GM19238 (cell line): ENCODE measurements around the gene PRR15.
"Not testable (repeated sequence)": the region's sequence is repeated elsewhere in the genome, so short reads cannot be mapped to it uniquely, and the experiment has no call there.

Source experiments
- DNase-seq: peaks from one replicate; pipeline ENCODE4 v3.0.0; 2011; ENCODE audit warnings: low spot score; ENCODE audit not compliant: insufficient read length

Gene PRR15, protein sequence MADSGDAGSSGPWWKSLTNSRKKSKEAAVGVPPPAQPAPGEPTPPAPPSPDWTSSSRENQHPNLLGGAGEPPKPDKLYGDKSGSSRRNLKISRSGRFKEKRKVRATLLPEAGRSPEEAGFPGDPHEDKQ

DNA sequence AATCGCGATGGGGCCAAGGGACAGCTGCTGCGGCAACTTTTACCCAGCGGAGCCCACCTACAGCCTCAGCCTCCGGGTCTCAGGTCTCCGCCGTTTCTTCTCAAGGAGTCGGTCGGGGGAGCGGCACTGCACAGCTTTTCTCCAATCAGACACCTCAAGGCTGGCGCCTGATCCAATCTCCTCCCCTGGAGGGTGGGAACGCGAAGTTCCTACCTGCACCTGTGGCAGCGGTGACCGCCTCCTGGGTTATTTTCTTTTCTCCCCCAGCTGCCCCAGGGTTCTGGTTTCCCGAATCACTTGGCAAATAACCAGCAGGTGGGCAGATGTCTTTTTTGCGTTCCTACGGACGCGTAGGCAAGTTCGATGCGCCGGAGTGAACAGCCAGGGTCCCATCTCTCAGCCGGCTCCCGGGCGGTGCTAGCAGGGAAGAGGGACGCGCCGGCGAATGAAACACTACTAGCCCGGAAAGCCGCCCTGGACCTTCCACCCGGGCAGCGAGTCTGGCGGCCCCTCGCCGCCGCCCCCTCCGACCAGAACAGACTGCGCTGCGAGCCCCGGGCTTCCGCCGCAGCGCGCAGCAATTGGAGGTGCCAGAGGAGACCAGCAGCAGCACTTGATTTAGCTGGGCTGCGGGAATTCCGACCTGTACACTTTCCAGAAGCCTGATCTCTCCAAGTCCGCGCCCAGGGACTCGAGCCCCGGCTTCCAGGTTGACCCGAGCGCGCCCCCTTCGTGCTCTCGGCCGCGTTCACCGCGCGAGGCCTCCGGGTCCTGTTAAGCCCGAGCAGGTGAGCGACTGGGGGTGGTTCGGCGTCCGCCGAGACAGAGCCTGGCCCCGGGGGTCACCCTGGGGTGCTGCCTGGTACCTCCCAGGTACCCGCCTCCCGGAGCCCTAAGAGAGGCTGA, at the start of gene PRR15:
Gene PRR15 (plus strand): TSS at position 246 of the 906 bp plus-strand sequence. CDS start 2,495 bp downstream, outside the sequence.
- no peak for DNase-seq

DNA sequence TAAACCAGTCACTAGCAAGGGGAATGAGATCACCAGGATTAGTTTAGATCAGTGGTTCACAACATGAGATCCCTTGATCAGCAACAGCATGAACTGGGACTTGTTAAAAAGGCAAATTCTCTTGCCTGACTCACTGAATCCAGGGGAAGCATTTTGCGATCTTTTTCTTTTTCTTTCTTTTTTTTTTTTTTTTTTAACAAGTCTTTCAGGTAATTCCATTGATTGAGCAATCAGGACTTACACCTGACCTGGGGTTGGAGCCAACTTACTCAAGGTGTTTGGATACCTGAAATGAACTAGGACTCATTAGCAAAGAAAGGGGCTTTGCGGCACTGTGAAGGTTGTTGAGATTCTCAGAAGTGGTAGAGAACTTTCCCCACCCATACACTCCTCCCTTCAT, 47.1 kb upstream of the PRR15 start:
- DNase-seq, result no peak

DNA sequence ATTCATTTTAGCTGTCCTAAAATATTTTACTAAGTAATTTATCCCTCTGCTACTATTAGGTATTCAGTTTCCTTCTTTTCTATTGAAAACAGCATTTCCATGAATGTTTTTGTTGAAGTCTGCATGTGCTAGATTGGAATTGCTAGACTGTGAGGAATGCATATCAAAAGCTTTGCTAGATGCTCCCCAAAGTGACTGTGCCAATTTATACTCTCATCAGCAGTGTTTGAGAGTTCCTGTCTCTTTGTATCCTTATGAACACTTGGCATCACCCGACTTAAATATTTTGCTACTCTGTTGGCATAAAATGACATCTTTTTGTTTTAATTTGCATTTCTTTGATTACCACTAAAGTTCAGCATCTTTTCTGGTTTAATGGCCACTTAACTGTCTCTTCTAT, 45.0 kb upstream of the PRR15 start:
- DNase-seq, result no peak

DNA sequence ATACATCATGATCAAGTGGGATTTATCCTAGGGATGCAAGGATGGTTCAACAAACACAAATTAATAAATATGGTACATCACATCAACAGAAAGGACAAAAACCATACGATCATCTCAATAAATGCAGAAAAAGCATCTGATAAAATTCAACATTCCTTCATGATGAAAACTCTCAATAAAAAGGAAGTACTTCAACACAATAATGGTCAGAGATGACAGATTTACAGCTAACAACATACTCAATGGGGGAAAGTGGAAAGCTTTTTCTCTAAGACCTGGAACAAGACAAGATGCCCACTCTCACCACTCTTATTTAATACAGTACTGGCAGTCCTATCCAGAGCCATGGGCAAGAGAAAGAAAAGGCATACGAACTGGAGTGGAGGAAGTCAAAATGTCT, 39.9 kb upstream of the PRR15 start:
- DNase-seq, result no peak

DNA sequence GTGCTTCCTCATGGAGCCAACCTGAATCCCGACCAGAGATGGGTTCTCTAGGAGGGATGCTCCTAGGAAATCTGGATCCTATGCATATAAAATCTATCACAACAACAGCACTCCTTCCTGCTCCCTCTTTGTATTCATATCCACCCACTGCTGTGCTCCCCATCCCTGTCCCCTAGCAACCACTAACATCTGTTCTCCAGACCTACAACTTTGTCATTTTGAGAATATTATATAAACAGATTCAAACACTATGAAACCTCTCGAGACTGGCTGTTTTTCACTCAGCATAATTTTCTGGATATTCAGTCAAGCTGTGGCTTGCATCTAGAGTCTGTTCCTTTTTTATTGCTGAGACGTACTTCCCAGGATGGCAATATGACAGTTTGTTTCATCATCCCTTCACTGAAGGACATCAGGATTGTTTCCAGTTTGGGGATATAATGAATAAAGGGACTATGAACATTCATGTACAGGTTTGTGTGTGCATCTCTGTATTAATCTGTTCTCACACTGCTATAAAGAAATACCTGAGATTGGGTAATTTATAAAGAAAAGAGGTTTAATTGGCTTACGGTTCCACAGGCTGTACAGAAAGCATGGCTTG, 36.0 kb upstream of the PRR15 start:
- no peak for DNase-seq

DNA sequence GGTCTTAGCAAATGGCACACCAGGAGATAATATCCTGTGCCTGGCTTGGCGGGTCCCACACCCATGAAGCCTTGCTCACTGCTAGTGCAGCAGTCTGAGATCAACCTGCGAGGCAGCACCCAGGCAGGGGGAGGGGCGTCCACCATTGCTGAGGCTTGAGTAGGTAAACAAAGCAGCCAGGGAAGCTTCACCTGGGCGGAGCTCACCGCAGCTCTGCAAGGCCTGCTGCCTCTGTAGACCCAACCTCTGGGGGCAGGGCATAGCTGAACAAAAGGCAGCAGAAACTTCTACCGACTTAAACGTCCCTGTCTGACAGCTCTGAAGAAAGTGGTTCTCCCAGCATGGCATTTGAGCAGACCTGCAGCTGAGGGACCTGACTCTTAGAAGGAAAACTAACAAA, 35.1 kb upstream of the PRR15 start:
- not testable (repeated sequence) for DNase-seq

DNA sequence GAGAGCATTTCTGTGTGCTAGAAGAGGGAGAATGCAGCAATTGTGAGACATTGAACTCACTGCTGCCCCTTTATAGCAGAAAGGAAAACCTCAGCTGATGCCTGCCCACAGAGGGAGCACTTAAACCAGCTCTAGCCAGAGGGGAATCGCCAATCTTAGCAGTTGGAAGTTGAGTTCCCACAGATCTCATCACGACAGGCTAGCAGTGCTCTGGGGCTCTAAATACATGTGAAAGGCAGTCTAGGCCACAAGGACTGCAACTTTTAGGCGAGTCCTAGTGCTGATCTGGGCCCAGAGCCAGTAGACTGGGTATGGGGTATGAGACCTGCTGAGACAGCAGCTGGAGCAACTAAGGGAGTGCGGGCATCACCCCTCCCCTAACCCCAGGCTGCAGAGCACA, 25.2 kb upstream of the PRR15 start:
- DNase-seq, result no peak

DNA sequence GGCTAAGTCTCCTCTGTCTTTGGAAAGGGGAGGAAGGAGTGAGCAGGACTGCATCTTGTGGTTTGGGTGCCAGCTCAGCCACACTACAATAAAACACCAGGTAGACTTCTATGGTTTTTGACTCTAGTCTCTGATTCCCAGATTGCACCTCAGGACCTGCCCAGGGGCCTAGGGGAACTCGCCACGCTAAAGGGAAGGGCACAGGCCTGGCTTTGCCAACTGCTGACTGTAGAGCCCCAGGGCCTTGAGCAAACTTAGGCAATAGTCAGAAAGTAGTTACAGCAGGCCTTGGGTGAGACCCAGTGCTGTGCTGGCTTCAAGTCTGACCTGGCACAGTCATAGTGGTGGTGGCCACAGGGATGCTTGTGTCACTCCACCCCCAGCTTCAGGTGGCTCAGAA, 24.2 kb upstream of the PRR15 start:
- no peak for DNase-seq

DNA sequence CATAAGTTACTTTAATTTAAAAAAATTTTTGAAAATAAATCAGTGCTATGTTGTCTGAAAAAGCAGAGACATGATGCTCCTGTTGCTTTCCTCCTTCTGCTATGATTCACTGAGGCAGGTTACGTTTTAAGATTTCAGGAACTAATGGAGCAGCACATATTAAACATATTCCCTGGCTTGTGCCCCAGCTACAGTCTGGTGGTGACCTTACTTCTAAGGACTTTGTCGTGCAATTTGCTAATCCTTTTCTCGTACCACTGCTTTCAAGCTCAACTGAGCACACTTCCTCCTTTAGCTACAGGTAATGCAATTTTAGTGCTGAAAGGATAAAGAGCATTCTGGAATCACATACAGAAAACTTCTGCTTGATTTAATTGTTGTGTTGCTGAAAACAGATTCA, 16.2 kb upstream of the PRR15 start:
- no peak for DNase-seq

DNA sequence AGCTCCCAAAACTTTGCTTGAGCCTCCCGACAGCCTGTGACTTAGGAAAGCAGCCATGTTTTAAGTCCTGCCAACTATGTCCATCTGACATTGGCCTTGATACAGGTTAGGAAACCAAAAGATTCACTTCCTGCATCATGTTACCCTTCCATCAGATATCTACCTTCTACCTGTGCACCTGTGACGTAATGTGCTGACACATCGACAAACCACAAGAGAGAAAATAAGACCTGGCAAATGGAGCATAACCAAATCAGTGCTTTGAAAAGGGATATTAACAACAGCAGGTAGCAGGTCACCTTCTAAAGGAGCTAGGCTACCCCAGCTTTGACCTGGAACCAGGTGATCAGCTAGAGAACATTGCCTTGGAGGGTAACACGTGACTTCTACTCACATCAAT, 14.8 kb upstream of the PRR15 start:
- no peak for DNase-seq

DNA sequence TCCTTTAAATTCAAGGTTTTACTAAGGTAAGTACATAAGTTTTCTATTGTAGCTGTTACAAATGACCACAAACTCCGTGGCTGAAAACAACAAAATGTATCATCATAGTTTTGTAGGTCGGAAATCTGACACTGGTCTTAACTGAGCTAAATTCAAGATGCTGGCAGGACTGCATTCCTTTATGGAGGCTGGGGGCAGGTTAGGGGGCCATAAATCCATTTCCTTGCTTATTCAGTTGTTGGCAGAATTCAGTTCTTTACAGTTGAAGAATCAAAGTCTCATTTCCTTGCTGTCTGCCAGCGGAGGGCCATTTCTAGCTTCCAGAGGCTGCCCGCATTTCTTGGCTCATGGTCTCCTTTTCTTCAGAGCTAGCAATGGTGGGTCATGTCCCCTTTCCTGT, 11.2 kb upstream of the PRR15 start:
- DNase-seq, result no peak

DNA sequence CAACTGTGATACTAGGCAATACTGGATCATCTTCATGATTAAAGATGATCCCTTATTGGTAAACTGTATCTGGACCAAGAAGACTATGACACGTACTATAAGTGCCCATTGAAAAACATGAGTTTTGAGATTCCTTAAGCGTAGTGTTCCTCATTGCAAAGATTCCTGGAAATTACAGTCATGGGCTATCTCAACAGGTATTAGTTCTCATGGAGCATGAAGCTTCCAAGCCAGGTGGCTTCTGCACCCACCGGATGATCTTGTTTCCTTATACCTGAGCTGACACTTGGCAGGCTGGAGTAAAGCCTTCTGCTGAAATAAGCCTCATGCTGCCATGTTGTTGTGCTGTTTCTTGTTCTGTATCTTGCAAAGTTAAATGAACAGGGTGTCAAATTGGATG, 8.6 kb upstream of the PRR15 start:
- no peak for DNase-seq

DNA sequence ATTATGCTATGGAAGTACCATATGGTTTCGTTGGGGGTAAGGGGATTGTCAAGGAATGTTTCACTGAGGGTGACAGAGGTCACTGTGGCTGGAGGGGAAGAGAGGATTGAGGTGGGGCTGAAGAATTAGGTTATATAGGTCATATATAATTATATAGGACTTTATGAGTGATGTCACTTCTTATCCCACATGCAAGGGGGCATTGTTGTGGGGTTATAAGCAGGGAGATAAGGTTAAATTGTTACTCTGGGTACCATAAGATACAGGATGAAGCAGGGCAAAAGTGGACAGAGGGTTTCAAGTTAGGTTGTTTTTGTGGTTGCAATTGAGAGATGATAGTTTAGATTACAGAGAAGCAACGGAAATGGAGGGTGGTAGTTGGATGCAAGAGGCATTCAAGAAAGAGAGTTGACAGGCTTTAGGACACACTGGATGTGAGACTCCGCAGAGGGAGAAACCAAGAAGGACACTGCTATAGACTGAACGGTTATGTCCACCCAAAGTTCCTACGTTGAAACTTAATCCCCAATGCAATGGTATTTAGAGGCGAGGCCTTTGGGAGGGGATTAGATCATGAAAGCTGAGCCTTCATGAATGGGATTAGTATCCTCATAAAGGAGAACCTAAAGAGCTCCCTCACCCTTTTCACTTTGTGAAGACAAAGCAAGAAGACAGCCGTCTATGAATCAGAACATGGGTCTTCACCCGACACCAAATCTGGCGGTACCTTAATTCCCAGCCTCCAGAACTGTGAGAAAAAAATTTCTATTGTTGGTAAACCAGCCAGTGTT, 7.0 kb upstream of the PRR15 start:
- DNase-seq, result no peak

DNA sequence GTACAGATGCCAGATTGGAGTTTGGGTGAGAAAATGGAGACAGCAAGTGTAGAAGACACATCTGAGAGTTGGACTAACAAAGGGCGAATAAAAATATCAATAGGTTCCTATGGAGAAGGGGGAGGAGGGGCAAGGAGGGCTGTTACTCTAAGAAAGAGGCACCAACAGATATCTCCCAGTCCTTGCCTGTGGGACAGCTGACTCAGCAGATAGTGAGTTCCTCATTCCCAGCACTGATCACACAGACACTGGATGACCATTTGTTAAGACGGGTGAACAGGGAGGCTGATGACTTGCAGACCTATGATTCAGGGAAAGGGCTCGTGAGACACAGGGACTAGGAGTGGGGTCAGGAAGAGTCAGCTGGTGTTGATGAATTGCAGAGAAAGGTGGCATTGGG, 5.7 kb upstream of the PRR15 start:
- DNase-seq, result no peak

DNA sequence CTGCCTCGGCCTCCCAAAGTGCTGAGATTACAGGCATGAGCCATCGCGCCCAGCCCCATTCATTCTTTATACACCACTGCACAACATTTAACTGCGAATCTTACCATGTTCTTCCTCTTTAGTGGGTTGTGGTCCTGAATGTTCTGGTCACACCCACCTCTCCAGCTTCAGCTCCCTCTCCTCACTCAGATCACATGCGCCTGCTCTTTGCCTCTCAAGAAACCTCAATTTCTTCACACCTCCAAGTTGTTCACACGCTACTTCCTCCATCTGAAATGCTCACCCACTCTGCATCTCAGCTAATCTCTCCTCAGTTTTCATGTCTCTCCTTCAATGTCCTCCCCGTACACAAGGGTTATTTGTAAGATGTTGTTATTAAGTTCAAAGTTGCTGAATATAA, 2.4 kb upstream of the PRR15 start:
- DNase-seq, result no peak

DNA sequence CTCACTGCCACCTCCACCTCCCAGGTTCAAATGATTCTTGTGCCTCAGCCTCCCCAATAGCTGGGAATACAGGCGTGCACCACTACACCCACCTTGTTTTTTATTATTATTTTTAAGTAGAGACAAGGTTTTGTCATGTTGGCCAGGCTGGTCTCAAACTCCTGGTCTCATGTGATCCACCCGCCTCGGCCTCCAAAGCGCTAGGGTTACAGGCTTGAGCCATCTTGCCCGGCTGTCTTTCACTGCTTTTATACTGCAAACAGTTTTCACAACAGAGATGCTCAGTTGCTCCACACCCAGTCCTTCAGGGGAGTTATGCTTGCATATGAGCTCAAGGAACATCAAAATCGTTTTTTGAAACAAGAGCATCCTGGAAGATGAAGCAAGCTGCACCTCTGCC, 1.3 kb upstream of the PRR15 start:
- no peak for DNase-seq

DNA sequence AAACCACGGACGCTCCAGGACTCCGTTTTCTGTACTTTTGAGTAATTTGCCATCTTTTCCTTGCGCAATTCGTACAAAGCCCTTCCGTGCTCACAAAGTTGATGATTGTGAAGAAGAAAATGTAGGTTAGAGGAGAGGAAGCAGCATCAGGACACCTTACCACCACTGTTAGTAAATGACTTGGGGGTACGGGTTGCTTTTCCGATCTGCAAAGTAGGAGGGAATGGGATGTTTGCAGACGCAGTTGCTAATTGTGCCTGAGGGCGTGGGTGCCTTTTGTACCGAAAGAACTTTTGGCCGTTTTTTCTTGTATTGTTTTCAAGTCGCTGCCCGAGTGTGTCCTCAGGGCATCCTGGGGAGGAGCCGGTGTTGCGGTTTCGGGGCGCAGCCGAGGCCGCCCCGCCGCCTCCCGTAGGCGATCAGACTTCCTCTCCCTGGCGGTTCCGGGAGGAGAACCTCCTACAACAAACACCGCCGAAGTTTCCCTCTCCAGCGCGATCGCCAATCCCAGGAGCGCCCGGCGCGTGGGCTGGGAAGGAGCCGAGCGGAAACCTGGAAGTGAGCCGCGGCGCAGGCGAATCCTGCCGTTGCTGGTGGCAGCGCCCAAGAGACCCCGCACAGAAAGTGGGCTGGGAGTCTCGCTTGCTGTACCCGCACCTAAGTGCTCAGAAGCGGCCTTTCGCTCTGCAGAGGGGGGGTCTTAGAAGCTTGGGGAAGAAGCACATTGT, 1.0 kb downstream of the PRR15 start:
- no peak for DNase-seq

DNA sequence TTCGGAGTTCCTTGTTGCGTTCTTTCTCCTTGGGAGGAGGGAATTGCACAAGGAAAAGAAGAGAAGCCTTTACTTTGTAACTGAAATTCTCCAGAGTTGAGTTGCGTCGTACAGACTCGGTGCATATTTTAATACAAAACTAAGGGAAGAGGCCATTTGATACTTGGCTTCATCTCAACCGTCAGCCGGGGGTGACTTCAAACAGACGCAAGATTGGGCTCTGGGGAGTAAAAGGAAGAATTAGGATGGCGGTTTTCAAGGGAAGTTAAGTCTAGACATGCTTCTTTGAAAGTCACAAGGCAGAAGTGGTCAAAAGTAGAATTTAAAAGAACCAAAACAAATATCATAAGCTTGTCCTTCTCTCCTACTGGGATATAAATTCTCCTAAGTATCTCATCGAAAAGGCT, 1.6 kb downstream of the PRR15 start:
- no peak for DNase-seq

DNA sequence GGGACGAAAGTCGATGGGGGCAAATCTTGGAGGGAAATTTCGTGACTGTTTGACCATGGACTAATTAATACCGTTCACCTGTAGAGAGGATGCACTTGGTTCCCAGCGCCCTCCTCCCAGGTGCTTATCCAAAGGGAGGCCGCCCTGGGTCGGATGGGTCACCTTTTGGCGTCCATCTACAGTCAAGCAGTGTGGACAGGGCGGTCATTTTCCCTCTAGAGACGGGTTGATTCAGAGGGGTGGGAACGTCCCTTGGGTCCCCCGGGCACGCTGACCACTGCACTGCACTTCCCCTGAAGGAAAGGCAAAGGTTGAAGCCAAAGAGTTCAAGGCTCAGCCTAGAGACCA, 2.0 kb downstream of the PRR15 start:
- no peak for DNase-seq

DNA sequence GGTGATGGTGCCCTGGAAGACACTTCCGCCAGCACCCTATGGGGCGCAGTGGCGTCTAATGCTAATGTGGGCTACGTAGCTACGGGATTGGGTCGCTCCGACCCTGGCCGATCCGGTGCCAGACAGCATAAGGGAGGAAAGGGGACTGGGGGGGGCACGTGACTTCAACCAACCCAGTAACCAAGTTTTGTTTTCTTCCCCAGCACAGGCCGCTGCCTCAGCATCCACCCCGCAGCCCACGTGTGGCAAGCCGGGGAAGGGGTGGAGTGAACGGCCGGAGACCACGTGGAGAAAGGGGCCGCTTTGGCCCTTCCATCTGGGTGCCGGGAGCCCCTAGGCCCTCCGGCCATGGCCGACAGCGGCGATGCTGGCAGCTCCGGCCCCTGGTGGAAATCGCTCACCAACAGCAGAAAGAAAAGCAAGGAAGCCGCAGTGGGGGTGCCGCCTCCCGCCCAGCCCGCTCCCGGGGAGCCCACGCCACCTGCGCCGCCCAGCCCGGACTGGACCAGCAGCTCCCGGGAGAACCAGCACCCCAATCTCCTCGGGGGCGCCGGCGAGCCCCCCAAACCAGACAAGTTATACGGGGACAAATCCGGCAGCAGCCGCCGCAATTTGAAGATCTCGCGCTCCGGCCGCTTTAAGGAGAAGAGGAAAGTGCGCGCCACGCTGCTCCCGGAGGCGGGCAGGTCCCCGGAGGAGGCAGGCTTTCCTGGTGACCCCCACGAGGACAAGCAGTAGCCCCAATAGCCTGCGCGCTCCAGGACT, 2.5 kb downstream of the PRR15 start:
- DNase-seq, result no peak

DNA sequence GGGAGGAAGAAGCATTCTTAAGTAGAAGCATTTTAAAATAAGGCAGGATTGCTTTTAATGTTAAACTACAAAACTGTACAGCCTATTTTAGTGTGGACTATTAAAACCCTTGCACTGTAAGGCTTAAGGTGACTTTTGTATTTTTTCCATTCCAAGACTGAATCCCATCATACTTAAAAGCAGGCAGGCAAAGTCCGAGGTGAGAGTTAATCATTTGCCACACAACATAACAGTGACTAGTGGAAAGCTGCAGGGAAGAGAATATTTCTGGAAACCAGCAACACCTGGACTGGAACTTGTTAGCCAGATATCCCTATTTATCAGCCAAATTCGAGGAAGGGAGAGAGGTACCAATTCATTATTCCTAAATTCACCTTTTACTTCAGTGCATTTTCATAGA, 3.5 kb downstream of the PRR15 start:
- no peak for DNase-seq
